Measurements from ENCODE around the gene CETN3. TPM values are rescaled to one million over a fixed set of nuclear protein-coding genes. Genes with fewer than 3 reads are reported as not detected.
"Not testable (repeated sequence)": the region's sequence is repeated elsewhere in the genome, so short reads cannot be mapped to it uniquely, and the experiment has no call there.

Gene CETN3
- total RNA-seq, 3 donors from 2014 or later (not counting 1 experiment from before 2014, with no cell fraction given) = 3.2 to 8.5 (median 4.0) TPM

DNA sequence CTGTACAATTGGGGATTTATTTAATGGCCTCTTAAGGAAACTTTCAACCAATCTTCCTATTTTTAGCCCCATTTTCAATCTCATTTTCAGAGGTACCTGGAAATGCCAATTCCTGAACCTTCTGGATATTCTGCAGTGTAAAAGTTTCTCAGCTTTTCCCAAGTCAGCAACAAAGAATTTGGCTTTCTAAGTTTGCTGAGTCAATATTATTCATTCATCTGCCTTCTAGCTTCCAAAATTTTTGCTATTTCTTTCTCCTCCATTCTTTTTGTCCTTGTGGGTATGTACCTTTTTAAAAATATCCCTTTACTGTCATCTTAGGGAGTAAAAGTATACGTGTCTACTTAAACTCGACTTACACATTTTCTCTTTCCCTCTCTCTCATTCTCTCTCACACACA, 25.7 kb downstream of the CETN3 start:
- no peak for TF ChIP-seq CTCF (IDR thresholded peaks at IDR 0.05)
- no peaks in the 10 kb centered on the region for H3K4me1 ChIP-seq (ENCODE audit: control insufficient read depth, insufficient read depth, low read length)
- no peaks in the 10 kb centered on the region for H3K9me3 ChIP-seq (ENCODE audit: control insufficient read depth, insufficient read depth, low read length)
- intact Hi-C loops (cut with micrococcal nuclease) = no loop called here
- Mint-ChIP-seq H3K4me3 (no peak overlapping the region), H3K9me3 (no peaks in the 10 kb centered on the region), H3K27ac (no peak overlapping the region), H3K4me1 (no peaks in the 10 kb centered on the region), H3K36me3 (no peaks in the 10 kb centered on the region), H3K27me3 (ENCODE audit: low read depth in 2 of 2) (peaks cover 0 to 16% of the 10 kb centered on the region in 2 donors)
- no CpG with 5 or more reads among the region's 2 CpGs for WGBS (ENCODE audit: insufficient coverage)
- no peak overlapping the region for H3K27ac ChIP-seq (ENCODE audit: low read length)
- no peak overlapping the region for H3K4me3 ChIP-seq (ENCODE audit: low read length)
- ATAC-seq = no peak
- H3K36me3 ChIP-seq (ENCODE audit: control insufficient read depth, insufficient read depth, low read length) = no peaks in the 10 kb centered on the region
- no peak for DNase-seq
- no peaks in the 10 kb centered on the region for H3K27me3 ChIP-seq (ENCODE audit: control insufficient read depth, insufficient read depth, low read length)

GRCh38 chr5:90381213-90381929, 28.2 kb downstream of the CETN3 start:
- no peak for TF ChIP-seq CTCF (IDR thresholded peaks at IDR 0.05)
- no peak for ATAC-seq
- Histone ChIP-seq H3K27me3 (ENCODE audit: control insufficient read depth, insufficient read depth, low read length) (no peaks in the 10 kb centered on the region), H3K4me3 (ENCODE audit: low read length) (no peak overlapping the region), H3K27ac (ENCODE audit: low read length) (no peak overlapping the region), H3K9me3 (ENCODE audit: control insufficient read depth, insufficient read depth, low read length) (no peaks in the 10 kb centered on the region), H3K36me3 (ENCODE audit: control insufficient read depth, insufficient read depth, low read length) (no peaks in the 10 kb centered on the region), H3K4me1 (ENCODE audit: control insufficient read depth, insufficient read depth, low read length) (no peaks in the 10 kb centered on the region)
- H3K9me3 Mint-ChIP-seq = no peaks in the 10 kb centered on the region
- no peak overlapping the region for H3K4me3 Mint-ChIP-seq
- H3K4me1 Mint-ChIP-seq = no peaks in the 10 kb centered on the region
- DNase-seq = no peak
- 89% methylated on average over 6 of the region's 6 CpGs for WGBS (ENCODE audit: insufficient coverage)
- peaks cover 1 to 27% of the 10 kb centered on the region in 2 donors for H3K27me3 Mint-ChIP-seq (ENCODE audit: low read depth in 2 of 2)
- intact Hi-C loops (cut with micrococcal nuclease) = no loop called here
- H3K36me3 Mint-ChIP-seq = no peaks in the 10 kb centered on the region
- H3K27ac Mint-ChIP-seq = no peak overlapping the region

GRCh38 chr5:90379652-90380051, 29.9 kb downstream of the CETN3 start:
- intact Hi-C loops (cut with micrococcal nuclease) = no loop called here
- Histone ChIP-seq H3K36me3 (ENCODE audit: control insufficient read depth, insufficient read depth, low read length) (no peaks in the 10 kb centered on the region), H3K27me3 (ENCODE audit: control insufficient read depth, insufficient read depth, low read length) (peaks cover 3% of the 10 kb centered on the region), H3K4me3 (ENCODE audit: low read length) (no peak overlapping the region), H3K9me3 (ENCODE audit: control insufficient read depth, insufficient read depth, low read length) (no peaks in the 10 kb centered on the region), H3K4me1 (ENCODE audit: control insufficient read depth, insufficient read depth, low read length) (no peaks in the 10 kb centered on the region), H3K27ac (ENCODE audit: low read length) (no peak overlapping the region)
- ATAC-seq (no peak), DNase-seq (no peak)
- no peaks in the 10 kb centered on the region for H3K9me3 Mint-ChIP-seq
- no peak overlapping the region for H3K27ac Mint-ChIP-seq
- H3K4me3 Mint-ChIP-seq = no peak overlapping the region
- peaks cover 6 to 35% of the 10 kb centered on the region in 2 donors for H3K27me3 Mint-ChIP-seq (ENCODE audit: low read depth in 2 of 2)
- H3K36me3 Mint-ChIP-seq = no peaks in the 10 kb centered on the region
- WGBS (ENCODE audit: insufficient coverage) = 82% methylated on average over 2 of the region's 2 CpGs
- no peaks in the 10 kb centered on the region for H3K4me1 Mint-ChIP-seq
- no peak for TF ChIP-seq CTCF (IDR thresholded peaks at IDR 0.05)

DNA sequence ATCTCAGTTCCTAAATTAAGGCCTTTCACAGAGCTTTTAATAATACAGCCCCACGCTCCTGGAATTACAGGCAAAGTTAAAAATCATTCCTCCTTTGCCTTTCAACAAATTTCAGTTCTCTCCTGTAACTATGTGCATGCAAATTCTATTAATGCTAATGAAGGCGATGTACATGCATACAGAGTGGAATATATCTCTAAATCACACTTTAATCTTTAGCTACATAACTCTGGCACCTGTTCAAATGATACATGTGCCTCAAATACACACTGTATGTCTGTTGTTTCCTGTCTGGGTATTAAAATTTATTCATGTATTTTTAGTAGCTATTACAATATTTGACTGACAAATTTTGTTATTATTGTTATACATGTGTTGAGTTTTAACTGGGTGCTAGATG, 30.8 kb downstream of the CETN3 start:
- TF ChIP-seq CTCF (IDR thresholded peaks at IDR 0.05) = no peak
- Mint-ChIP-seq H3K27ac (no peak overlapping the region), H3K4me3 (no peak overlapping the region)

DNA sequence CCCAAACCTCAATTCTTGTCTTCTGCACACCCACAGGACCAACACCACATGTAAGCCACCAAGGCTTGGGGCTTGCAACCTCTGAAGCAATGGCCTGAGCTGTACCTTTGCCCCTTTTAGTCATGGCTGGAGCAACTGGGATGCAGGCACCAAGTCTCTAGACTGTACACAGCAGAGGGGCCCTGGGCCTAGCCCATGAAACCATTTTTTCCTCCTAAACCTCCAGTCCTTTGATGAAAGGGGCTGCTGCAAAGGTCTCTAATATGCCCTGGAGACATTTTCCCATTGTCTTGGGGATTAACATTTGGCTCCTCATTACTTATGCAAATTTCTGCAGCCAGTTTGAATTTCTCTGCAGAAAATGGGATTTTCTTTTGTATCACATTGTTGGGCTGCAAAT, 38.3 kb downstream of the CETN3 start:
- ATAC-seq; H3K4me1 ChIP-seq (ENCODE audit: control insufficient read depth, insufficient read depth, low read length); H3K27ac Mint-ChIP-seq; H3K4me3 Mint-ChIP-seq; DNase-seq; H3K27ac ChIP-seq (ENCODE audit: low read length); intact Hi-C loops (cut with micrococcal nuclease); H3K36me3 ChIP-seq (ENCODE audit: control insufficient read depth, insufficient read depth, low read length); H3K36me3 Mint-ChIP-seq; H3K4me1 Mint-ChIP-seq; H3K9me3 ChIP-seq (ENCODE audit: control insufficient read depth, insufficient read depth, low read length); H3K9me3 Mint-ChIP-seq; H3K4me3 ChIP-seq (ENCODE audit: low read length); H3K27me3 ChIP-seq (ENCODE audit: control insufficient read depth, insufficient read depth, low read length): not testable (repeated sequence)
- H3K27me3 Mint-ChIP-seq (ENCODE audit: low read depth in 2 of 2) = peaks cover 12 to 17% of the 10 kb centered on the region in 2 donors

More for the DNA sequence above, 30.8 kb downstream of the CETN3 start:
- Histone ChIP-seq H3K27me3 (ENCODE audit: control insufficient read depth, insufficient read depth, low read length) (peaks cover 3% of the 10 kb centered on the region), H3K4me3 (ENCODE audit: low read length) (no peak overlapping the region), H3K9me3 (ENCODE audit: control insufficient read depth, insufficient read depth, low read length) (no peaks in the 10 kb centered on the region), H3K36me3 (ENCODE audit: control insufficient read depth, insufficient read depth, low read length) (no peaks in the 10 kb centered on the region), H3K27ac (ENCODE audit: low read length) (no peak overlapping the region), H3K4me1 (ENCODE audit: control insufficient read depth, insufficient read depth, low read length) (no peaks in the 10 kb centered on the region)
- ATAC-seq (no peak), DNase-seq (no peak)
- WGBS (ENCODE audit: insufficient coverage) = 88% methylated on average over 1 of the region's 2 CpGs
- no peaks in the 10 kb centered on the region for H3K4me1 Mint-ChIP-seq
- H3K9me3 Mint-ChIP-seq = no peaks in the 10 kb centered on the region
- H3K27me3 Mint-ChIP-seq (ENCODE audit: low read depth in 2 of 2) = peaks cover 6 to 28% of the 10 kb centered on the region in 2 donors
- no peaks in the 10 kb centered on the region for H3K36me3 Mint-ChIP-seq
- intact Hi-C loops (cut with micrococcal nuclease) = no loop called here
